Measurements from ENCODE around the gene ALPK3.
"Not testable (repeated sequence)": the region's sequence is repeated elsewhere in the genome, so short reads cannot be mapped to it uniquely, and the experiment has no call there.

Gene ALPK3

DNA sequence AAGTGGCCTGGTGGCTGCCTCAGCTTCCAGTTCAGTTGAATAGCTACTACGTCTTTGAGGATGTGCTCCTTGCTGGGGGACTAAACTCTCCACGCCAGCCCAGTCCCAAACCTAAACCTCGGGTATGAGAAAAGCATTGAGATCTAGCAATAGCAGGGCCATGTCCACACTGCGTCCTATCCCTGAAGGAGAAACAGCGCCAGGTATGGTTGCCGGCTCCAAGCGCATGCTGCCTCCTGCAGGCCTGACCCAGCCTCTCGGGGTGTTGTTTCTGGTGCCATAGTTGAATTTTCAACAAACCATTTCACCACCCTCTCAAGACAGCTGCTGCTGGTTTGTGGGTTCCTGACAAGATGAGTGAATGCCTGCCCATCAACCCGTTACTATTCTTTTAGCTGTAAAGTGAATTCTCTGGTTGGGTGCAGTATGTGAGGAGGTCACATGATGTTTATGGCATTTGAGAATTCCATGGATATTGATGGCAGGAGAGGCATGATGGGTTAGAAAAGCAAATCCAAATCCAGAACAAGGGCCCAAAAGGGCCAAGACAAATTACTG is 54.4 kb downstream of the ALPK3 start:
- no peak for DNase-seq (ENCODE audit: low read depth in 1 of 2, low spot score in 1 of 2)

DNA sequence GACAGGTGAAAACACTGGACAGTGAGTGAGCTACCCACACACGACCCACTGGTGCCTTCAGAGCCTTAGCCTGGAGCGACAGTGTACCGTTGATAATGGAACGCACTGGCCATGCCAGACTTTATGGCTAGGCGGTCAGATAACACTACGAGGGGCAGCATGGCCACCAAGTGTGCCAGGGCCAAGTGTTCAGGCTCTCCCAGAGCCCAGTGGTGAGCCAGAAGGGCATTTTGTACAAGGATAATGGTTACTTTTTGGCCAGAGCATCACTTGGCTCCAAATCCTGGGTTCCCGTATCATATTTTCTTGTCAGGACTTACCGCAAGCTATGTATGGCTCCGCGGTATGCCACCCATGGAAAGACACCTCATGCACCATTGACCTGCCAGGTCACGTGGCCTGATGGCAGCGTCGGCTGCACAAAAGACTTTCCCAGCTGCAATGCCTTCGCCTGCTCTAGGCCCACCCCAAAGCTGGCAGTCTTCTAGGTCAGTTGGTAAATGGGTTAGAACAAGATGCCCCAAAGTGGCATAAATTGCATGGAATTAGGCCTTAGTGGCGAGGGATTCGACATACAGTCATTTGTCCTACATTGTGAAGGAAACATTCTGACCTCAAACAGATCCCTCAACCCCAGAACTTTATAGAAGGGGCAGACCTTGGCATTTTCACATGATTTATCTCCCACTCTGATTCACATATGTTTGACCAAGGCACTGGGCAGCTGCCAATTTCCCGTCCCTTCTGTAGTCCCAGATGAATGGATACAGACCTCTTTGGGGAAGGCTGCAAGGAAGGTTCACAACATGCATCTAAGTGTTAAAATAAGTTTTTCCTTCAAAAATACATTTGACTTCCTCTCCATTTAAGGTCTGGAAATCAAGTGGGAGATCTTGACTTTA is 55.1 kb downstream of the ALPK3 start:
- no peak for DNase-seq (ENCODE audit: low read depth in 1 of 2, low spot score in 1 of 2)

DNA sequence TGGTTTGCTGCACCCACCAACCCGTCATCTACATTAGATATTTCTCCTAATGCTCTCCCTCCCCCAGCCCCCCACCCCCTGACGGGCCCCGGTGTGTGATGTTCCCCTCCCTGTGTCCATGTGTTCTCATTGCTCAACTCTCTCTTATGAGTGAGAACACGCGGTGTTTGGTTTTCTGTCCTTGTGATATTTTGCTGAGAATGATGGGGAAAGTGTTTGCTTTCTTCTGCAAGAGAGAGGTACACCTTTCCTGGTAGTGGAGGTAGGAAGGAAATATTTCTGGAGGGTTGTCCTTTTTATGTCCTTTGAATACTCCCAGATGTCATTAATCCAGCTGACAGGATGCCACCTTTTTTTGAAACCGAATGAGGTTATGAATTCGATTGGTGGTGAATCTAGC is 56.8 kb downstream of the ALPK3 start:
- DNase-seq (ENCODE audit: low read depth in 1 of 2, low spot score in 1 of 2) = no peak

DNA sequence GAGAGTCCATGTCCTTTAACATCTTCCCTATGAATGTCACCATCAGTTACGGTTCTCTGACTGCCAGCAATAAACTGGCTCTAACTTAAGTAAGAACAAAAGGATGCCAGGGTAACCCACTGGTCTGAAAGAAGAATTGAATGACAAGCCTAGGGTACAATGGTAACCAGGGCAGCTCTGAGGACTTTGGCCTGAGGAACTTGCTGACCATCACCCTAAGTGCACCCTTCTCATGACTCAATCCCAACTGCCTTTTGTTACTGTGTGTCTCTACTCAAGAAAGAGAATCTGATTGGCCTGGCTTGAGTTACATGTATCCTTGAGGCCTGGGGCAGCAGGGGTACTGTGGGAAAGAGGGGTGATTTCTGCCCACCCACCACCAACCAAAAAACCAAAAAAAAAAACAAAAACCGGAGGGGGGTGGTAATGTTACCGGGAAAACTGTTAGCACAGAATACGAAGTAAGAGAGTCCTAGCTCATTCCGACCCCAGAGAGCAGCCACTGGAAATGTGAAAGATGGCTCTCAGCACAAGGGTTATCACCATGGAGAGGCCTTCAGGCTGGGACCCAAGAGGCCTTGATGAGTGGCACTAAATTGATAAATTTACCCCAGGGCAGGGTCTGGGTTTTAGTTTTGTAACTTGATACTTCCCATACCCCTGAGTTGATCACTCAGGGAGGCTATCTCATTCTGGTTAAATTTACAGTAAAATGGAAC is 58.0 kb downstream of the ALPK3 start:
- no peak for DNase-seq (ENCODE audit: low read depth in 1 of 2, low spot score in 1 of 2)

DNA sequence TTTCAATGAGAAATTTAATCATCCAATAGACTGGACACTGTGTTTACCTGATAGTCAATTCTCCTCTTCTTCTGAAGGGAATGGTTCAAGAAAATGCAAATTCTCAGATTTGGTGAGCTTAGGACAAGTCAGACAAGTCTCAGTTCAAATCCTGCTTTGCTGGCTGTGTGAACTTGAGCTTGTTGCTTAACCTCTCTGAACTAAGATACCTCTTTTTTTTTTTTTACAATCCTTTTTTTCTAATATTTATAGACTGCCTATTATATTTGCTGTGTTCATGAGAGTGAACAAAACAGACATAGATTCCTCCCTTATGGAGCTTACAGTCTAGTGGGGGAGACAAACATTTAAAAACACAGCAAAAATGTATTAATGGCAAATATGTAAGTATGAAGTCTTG is 59.1 kb downstream of the ALPK3 start:
- DNase-seq (ENCODE audit: low read depth in 1 of 2, low spot score in 1 of 2) = no peak

DNA sequence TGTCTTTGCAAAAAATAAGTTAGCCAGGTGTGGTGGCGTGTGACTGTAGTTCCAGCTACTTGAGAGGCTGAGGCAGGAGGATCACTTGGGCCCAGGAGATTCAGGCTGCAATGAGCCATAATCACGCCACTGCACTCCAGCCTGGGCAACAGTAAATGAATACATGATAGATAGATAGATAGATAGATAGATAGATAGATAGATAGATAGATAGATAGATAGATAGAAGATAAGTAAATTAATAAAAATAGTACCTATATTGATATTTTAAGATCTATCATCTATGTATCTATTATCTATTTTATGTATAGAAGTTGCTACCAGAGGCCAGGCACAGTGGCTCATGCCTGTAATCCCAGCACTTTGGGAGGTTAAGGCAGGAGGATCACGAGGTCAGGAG is 60.5 kb downstream of the ALPK3 start:
- DNase-seq (ENCODE audit: low read depth in 1 of 2, low spot score in 1 of 2) = not testable (repeated sequence)

DNA sequence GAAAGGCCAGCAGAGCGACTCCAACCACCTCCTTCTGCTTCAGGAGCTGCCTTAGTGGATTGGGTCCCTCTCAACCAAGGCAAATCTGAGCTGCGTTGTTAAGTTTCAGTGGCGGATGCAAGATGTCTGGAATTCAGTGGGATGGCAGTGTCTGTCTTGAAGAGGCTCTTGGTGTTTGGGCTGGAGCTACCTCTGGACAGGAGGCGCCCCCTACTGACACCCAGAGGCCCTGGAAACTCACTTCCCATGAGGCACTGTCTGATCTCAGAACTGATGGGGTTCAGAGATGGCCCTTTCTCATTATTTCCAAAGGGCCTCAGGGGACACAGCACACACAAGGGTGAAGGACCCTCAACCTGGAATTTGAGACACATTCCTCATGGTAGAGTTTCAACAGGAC is 61.3 kb downstream of the ALPK3 start:
- DNase-seq (ENCODE audit: low read depth in 1 of 2, low spot score in 1 of 2) = peak; percentile 19 to 35

DNA sequence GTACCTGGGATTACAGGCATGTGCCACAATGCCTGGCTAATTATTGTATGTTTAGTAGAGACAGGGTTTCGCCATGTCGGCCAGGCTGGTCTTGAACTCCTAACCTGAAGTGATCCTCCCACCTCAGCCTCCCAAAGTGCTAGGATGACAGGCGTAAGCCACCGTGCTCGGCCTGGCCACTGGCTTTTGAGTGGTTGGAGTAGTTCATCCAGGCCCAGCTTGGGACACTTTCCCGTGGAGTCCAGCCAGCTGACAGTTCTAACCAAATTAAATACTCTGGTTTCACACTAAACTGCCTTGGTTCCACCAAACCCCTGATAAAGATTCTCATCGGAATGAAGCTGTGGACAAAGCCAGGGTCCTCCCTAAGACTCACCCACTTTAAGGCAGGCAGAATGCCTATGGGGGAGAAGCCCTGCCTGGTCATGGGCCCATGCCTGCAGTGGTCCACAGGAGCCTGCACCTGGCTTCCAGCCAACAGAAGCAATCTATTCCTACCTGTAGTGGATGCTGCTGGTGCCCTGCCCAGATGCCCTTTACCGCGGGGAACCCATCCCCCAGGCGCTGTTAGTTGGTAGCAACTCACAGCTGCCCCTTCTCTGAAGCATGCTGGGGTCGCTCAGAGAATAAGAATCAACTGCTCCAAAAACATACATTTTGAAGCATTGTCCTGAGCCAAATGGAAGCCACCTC is 62.1 kb downstream of the ALPK3 start:
- DNase-seq (ENCODE audit: low read depth in 1 of 2, low spot score in 1 of 2) = no peak

DNA sequence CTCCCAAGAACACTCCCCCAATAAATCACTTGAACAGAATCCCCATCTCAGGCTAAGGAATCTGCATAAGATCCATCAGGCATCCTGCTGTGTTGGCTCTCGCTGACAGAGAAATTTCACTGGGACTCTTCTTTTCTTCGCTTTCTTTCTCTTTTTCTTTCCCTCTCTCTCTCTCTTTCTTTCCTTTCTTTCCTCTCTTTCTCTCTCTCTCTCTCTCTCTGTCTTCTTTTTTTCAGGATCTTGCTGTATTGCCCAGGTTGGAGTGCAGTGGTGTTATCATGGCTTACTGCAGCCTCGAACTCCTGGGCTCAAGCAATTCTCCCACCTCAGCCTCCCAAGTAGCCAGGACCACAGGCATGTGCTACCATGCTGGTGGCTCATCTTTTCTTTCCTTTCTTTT is 62.9 kb downstream of the ALPK3 start:
- no peak for DNase-seq (ENCODE audit: low read depth in 1 of 2, low spot score in 1 of 2)

DNA sequence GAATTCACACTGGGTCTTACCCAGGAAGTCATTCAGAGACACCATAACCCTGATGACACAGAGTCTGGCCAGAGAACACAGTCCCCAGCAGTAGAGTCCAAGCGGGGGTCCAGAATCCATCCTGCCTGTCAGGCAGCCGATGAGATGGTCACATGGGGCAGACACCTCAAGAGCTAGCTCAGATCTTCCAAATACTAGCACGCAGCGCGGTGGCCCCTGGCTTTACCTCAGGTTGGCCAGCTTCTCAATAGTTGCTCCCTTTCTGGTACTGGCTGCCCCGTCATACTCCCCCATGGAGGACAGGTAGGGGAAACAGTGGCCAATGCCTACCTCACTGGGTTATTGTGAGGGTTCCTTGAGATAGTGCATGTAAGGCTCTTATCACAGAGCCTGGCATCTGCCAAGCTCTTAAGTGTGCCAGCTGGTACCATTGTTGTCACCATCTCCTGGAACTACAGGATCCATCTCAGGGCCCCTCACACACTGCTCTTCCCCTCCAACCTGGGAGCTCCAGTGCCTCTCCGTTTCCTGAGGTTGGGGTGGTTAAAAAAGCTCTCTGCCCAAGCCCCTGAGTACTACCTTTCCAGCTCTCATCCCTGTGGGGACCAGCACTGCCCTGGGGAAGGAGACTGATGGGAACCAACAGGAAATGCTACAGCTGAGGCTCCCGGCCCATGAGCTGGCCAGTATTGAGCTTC is 63.8 kb downstream of the ALPK3 start:
- DNase-seq (ENCODE audit: low read depth in 1 of 2, low spot score in 1 of 2) = no peak

DNA sequence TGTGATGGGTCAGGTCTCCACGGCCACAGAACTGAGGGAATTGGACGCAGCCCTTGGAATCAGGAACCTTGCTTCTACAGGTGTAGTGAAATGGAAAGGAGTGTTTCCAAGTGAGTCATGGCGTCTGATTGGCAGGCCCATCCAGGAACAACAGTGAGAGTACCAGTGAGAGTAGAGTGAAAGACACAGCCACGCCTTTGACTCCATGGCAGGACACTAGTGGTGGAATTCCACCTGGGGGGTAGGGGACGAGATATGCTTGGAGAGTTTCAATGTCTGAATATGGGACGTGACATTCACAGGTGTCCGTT is 64.3 kb downstream of the ALPK3 start:
- no peak for DNase-seq (ENCODE audit: low read depth in 1 of 2, low spot score in 1 of 2)

DNA sequence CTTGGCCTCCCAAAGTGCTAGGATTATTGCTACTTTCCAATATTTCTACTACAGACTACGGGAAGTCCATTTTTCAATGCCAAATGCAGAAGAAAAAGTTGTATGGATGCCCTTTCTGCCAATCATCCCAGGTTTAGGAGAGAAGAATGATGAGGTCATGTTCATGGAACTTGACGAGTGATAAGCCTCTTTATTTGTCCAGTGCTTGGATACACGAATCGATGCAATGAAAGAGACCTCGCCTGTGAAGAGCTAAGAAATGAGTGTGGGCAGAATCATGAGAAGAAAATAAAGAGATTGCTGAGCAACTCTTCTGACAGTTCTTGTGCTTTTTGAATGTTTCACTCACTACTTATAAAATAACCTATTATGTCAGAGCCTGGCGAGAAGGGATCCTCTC is 66.3 kb downstream of the ALPK3 start:
- no peak for DNase-seq (ENCODE audit: low read depth in 1 of 2, low spot score in 1 of 2)

DNA sequence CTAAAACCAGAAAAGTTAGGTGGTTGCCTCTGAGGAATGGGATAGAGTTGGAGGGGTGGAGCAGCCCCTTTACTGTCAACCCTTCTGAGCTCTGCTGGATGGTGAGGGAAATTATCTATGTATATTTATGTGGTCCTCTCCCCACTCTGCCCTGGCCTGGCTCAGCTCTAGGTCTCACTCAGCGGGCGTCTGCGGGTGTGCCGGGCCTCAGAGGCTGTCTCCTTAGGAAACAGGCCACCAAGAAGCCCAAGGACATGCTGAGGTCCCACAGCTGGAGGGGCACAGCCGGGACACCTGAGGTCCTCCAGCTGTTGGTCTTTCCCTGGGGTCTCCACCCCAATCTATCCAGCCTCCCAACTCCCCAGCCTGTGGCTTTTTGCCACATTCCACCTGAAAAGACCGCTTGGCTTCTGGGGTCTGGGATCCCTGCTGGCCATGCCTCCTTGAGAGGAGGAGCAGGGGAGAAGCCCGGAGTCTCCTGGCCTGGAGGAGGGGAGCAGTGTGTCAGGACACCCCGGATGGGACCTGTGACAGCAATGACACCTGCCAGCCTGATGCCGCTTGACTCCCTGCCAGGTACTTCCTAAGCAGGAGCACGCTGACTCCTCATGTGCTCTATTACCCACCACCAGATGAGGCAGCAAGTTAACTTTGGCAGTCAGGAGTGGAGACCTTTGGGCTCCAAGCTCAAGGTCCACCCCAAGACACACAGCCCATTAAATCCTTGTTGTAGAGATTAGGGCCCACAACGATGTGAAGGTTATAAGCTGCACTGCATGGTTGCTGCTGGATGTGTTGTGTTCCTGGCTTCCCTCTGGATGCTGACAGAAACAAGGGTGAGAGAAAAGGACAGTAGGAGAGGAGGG is 67.0 kb downstream of the ALPK3 start, which contains the start of gene SLC28A1:
Gene SLC28A1, plus strand, starts transcription at position 747 of the 866 bp plus-strand sequence. CDS start 3,099 bp downstream, outside the sequence.
- DNase-seq (ENCODE audit: low read depth in 1 of 2, low spot score in 1 of 2) = no peak

DNA sequence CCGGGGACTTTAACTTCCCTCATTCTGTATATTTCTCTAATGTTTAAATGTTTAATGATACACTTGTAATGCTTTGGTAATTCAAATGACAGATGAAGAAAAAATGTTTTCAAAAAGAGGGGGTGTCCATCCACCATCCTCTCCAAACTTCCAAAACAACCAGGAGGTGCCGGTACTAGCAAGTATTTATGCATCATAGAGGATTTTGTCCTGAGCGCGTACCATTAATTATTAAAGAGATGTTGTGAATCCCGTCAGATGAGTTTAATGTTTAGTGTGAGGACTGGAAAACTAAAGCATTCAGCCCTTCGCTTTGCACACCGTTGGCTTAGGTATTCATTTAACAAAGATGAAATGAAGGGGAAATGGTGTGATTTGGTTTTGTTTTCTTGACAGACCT is 68.6 kb downstream of the ALPK3 start:
- DNase-seq (ENCODE audit: low read depth in 1 of 2, low spot score in 1 of 2) = no peak

DNA sequence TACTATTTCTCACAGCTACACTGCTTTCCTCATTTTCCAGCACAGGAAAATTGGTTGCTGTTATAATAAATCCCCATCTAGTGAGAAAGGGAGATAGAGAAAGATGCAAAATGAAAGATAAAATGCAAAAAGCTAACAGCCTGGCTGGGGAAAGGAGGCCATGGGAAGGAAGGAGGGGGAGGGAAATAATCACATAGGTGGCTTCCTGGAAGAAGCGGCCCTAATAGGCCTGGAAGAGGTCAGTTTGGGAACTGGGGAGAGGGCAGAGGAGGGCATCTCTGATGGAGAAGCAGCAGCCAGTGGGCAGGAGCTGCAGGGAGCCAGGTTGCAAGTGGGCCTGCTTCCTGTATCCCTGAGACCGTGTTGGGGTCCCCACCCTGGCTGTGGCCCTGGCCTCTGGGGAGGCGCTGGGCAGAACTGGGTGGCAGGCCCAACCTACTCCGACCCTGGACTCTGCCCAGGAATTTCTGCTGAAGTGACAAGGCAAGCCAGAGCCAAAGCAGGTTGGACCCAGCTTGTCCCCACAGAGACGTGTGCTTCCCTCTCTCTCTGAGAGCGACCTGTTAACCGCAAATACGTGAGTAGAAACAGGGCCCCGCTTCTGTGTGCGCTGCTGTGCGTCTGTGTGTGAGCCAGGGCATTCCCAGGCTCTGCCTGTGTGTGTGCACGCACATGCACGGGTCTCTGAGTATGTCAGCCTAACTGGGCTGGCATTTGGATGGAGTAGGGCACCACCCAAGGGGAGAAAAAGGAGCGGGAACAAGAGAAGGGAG is 69.2 kb downstream of the ALPK3 start:
- no peak for DNase-seq (ENCODE audit: low read depth in 1 of 2, low spot score in 1 of 2)

DNA sequence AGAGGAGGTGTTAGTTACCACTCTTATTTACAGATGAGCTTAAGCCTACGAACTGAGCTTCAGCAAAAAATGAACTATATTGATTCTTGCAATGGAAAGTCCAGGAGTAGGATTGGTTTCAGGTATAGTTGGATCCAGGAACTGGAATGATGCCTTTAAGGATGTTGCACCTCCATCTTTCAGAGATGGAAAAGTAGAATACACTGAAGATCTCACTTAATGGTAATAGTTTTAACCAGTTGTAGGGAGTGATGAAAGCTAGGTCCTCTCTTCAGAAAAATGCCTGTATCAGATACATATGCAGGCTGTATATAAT is 69.8 kb downstream of the ALPK3 start:
- DNase-seq (ENCODE audit: low read depth in 1 of 2, low spot score in 1 of 2) = no peak

DNA sequence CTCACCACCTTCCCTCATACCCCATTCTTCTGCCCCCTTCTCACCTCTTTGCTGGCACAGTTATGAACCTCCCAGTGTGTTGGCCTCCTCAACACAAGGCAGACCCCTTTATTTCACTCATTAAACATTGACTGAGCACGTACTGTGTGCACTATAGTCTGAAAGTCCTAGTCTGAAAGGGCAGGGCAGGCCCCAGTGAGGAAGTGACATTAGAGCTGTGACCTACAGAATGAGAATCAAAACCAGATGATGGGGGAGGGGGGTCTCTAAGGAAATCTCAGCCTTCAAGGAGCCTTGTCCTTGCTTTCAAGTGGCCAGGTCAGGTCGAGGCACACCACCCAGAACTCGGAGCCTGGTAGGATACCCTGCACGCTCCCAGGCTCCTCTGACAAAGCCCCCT is 70.8 kb downstream of the ALPK3 start:
- DNase-seq (ENCODE audit: low read depth in 1 of 2, low spot score in 1 of 2) = no peak

DNA sequence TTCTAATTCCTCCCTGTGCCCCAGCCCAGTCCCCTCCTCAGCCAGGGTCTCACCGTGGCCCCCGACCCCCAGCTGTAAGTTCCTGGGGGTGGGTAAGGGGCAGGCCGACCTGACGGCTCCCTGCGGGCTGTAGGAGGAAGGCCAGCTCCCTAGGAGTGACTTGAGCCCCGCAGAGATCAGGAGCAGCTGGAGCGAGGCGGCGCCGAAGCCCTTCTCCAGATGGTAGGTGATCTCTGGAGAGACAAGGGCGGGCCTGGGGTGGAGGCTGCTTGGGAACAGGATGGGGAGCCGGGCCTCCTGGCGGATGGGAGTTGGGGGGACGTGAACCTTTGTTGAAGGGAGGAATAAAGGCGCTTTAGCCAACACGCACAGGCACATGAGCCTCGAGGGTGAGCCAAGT is 71.5 kb downstream of the ALPK3 start:
- no peak for DNase-seq (ENCODE audit: low read depth in 1 of 2, low spot score in 1 of 2)

DNA sequence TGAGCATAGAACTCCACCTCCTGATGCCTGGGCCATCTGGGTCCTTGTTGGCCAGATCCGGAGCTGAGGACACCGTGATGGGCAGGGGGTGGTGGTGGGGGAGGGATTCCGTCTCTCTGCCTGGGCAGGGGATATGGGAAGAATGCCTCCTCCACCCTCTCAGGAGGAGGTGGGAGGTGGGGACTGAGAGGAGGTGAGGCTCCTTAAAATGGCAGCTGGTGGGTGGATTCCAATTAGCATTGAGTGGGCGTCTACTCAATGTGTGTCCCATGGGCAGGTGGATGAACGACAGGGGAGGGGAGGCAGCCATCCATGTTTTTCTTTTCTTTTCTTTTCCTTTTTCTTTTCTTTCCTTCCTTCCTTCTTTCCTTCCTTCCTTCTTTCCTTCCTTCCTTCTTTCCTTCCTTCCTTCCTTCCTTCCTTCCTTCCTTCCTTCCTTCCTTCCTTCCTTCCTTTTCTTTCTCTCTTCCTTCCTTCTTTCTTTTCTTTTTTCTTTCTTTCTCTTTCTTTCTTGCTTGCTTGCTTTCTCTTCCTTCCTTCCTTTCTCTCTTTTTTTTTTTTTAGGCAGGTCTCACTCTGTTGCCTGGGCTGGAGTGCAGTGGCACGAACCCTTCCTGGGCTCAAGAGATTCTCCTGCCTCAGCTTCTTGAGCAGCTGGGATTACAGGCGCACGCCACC is 72.3 kb downstream of the ALPK3 start:
- no peak for DNase-seq (ENCODE audit: low read depth in 1 of 2, low spot score in 1 of 2)

Data from stimulated activated CD4-positive, alpha-beta T cell treated with anti-CD3 and anti-CD28 coated beads, Interleukin-15, amount 100 ng/mL, for 1 hour (primary cell).